ENCODE data around the gene SYNE1.

The SYNE1 gene

GRCh38 chr6:152270301-152270925 lies 366.7 kb downstream of the SYNE1 start:
- FAIRE-seq = no peak

- no peak for FAIRE-seq
Measured at GRCh38 chr6:152268846-152269442, 368.2 kb downstream of the SYNE1 start.

- FAIRE-seq = peak; percentile 100
Measured at GRCh38 chr6:152267967-152268845, 369.0 kb downstream of the SYNE1 start.

- FAIRE-seq = peak; percentile 74
Measured at GRCh38 chr6:152265651-152266050, 371.5 kb downstream of the SYNE1 start.

GRCh38 chr6:152263582-152263981 lies 373.6 kb downstream of the SYNE1 start:
- no peak for FAIRE-seq

GRCh38 chr6:152261179-152261578 lies 376.0 kb downstream of the SYNE1 start:
- FAIRE-seq = no peak

GRCh38 chr6:152259234-152259633 lies 377.9 kb downstream of the SYNE1 start:
- FAIRE-seq = no peak

- no peak for FAIRE-seq
Measured at GRCh38 chr6:152257581-152257980, 379.6 kb downstream of the SYNE1 start.

- no peak for FAIRE-seq
Measured at GRCh38 chr6:152250127-152250526, 387.0 kb downstream of the SYNE1 start.

GRCh38 chr6:152248980-152249379 lies 388.2 kb downstream of the SYNE1 start:
- FAIRE-seq = no peak

GRCh38 chr6:152246554-152247337 lies 390.4 kb downstream of the SYNE1 start:
- no peak for FAIRE-seq

GRCh38 chr6:152244998-152245630 lies 392.0 kb downstream of the SYNE1 start:
- peak; percentile 36 for FAIRE-seq

- no peak for FAIRE-seq
Measured at GRCh38 chr6:152241013-152241766, 396.0 kb downstream of the SYNE1 start.

GRCh38 chr6:152240436-152240835 lies 396.7 kb downstream of the SYNE1 start:
- no peak for FAIRE-seq

GRCh38 chr6:152236370-152237097 lies 400.6 kb downstream of the SYNE1 start:
- FAIRE-seq = no peak

- no peak for FAIRE-seq
Measured at GRCh38 chr6:152233547-152234320, 403.4 kb downstream of the SYNE1 start.

GRCh38 chr6:152232501-152233151 lies 404.5 kb downstream of the SYNE1 start:
- no peak for FAIRE-seq

GRCh38 chr6:152229330-152229729 lies 407.8 kb downstream of the SYNE1 start:
- no peak for FAIRE-seq

- no peak for FAIRE-seq
Measured at GRCh38 chr6:152226119-152226518, 411.0 kb downstream of the SYNE1 start.
